GM12891 (cell line): Measurements from ENCODE around the gene LYVE1.

Experiments
- DNase-seq: peaks from one replicate; pipeline ENCODE4 v3.0.0; 2011; ENCODE audit warnings: low spot score; ENCODE audit not compliant: insufficient read length
- FAIRE-seq: peaks from 2 replicates; lab custom pipeline; 2011; peaks lifted over from hg19 to GRCh38; lab: Jason Lieb, UNC
- PAX5 ChIP-seq: IDR thresholded peaks from 2 replicates; pipeline ENCODE4 v1.6.1; 2011; ENCODE audit warnings: low read length, moderate library complexity, mild to moderate bottlenecking; ENCODE audit not compliant: insufficient read depth, severe bottlenecking
- POLR2A ChIP-seq: IDR thresholded peaks from 2 replicates; pipeline ENCODE4 v1.6.1; 2011; ENCODE audit warnings: low read depth, low read length, control low read depth
- POLR2AphosphoS5 ChIP-seq: IDR thresholded peaks from 2 replicates; pipeline ENCODE4 v1.6.1; 2011; ENCODE audit warnings: low read depth, low read length, control low read depth
- POU2F2 ChIP-seq: IDR thresholded peaks from 2 replicates; pipeline ENCODE4 v1.6.1; 2011; ENCODE audit warnings: low read depth, mild to moderate bottlenecking, control low read depth, low read length, moderate library complexity
- SPI1 ChIP-seq: IDR thresholded peaks from 2 replicates; pipeline ENCODE4 v1.6.1; 2011; ENCODE audit warnings: low read depth, low read length, control low read depth
- TAF1 ChIP-seq: IDR thresholded peaks from 2 replicates; pipeline ENCODE4 v1.6.1; 2011; ENCODE audit warnings: low read depth, low read length, control low read depth

LYVE1 gene

DNA sequence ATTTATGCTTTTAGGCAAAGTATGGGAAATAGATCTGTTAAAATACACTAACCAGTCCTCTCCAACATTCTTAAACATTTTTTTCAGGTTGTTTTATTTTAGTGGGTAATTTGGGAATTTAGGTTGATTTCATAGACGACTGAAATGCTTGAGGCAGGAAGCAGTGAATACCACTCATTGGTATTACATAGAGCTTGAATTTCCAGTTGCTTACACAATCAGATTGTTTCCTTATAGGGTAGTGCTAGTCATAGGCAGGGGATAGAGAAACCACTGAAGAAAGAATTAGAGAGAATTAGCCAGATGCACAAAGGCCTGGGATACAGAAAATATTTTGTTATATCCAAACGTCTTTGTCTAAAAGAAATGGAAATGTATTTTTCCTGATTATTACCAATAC is 23.9 kb upstream of the LYVE1 start:
- TF ChIP-seq TAF1: no peak
- no peak for TF ChIP-seq POU2F2
- TF ChIP-seq SPI1: no peak
- no peak for TF ChIP-seq PAX5
- TF ChIP-seq POLR2A: no peak
- no peak for TF ChIP-seq POLR2AphosphoS5
- no peak for DNase-seq
- FAIRE-seq: no peak

- TF ChIP-seq POLR2AphosphoS5 (no peak), PAX5 (no peak), TAF1 (no peak), SPI1 (no peak), POU2F2 (no peak), POLR2A (no peak)
- DNase-seq: no peak
- FAIRE-seq: no peak
Measured at GRCh38 chr11:10591741-10592140, 23.3 kb upstream of the LYVE1 start.

GRCh38 chr11:10590218-10590915 is 21.9 kb upstream of the LYVE1 start:
- no peak for DNase-seq
- no peak for FAIRE-seq
- TF ChIP-seq TAF1: no peak
- TF ChIP-seq PAX5: no peak
- no peak for TF ChIP-seq POU2F2
- no peak for TF ChIP-seq SPI1
- no peak for TF ChIP-seq POLR2A
- TF ChIP-seq POLR2AphosphoS5: no peak

- TF ChIP-seq POLR2AphosphoS5 (no peak), POLR2A (no peak), SPI1 (no peak)
Measured at GRCh38 chr11:10588904-10589303, 20.4 kb upstream of the LYVE1 start.

GRCh38 chr11:10587995-10588394 is 19.5 kb upstream of the LYVE1 start:
- no peak for DNase-seq
- no peak for FAIRE-seq
- no peak for TF ChIP-seq POLR2A
- TF ChIP-seq POU2F2: no peak
- no peak for TF ChIP-seq PAX5
- TF ChIP-seq POLR2AphosphoS5: no peak
- TF ChIP-seq SPI1: no peak
- TF ChIP-seq TAF1: no peak

More at GRCh38 chr11:10588904-10589303, 20.4 kb upstream of the LYVE1 start:
- no peak for DNase-seq
- FAIRE-seq: no peak

DNA sequence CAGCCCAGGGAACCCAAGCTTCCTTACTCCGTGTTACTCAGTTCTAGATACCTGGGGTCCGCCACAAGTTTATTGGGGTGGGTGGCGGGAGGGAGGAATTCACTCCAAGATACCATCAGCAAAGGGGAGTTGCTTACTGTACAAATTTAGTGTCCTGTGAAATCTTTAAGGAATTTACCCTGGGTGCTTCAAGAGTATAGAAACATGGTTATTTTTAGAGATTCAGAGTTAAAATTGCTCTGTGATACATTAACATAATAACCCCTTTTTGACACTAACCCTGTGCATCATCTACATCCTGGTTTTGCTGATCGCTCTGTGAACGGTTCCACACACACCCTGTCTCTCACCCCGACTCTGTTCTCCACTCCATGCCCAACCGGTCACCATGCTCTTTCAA is 18.9 kb upstream of the LYVE1 start:
- no peak for FAIRE-seq
- DNase-seq: no peak
- TF ChIP-seq POU2F2: no peak
- TF ChIP-seq POLR2AphosphoS5: no peak
- no peak for TF ChIP-seq TAF1
- TF ChIP-seq PAX5: no peak
- no peak for TF ChIP-seq POLR2A
- no peak for TF ChIP-seq SPI1

DNA sequence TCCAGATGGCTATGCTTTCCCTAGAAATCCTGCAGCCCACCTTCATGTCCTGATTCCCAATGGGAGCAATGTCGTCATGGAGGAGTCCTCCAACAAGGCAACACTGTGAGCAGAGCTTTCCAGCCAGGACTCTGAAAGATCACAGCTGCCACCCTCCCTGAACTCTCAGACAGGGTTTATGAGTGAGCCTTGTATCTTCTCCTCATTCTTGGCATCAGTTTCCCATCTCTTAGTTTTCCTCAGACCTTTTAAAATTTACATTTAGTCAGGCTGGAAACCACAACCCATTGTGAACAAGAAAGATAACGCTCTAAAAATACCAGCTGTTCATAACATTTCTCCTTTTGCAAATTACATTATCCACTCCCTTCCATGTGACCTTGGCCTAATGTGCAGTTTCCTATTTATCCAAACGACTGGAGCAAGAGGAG is 15.6 kb upstream of the LYVE1 start:
- TF ChIP-seq POLR2AphosphoS5: no peak
- no peak for TF ChIP-seq POU2F2
- no peak for TF ChIP-seq TAF1
- TF ChIP-seq SPI1: no peak
- no peak for TF ChIP-seq POLR2A
- TF ChIP-seq PAX5: no peak
- DNase-seq (no peak), FAIRE-seq (no peak)

- TF ChIP-seq SPI1: no peak
- TF ChIP-seq POU2F2: no peak
- no peak for TF ChIP-seq POLR2AphosphoS5
- no peak for TF ChIP-seq TAF1
- FAIRE-seq: no peak
- no peak for DNase-seq
Measured at GRCh38 chr11:10581481-10582019, 13.1 kb upstream of the LYVE1 start.

GRCh38 chr11:10580623-10581022 is 12.2 kb upstream of the LYVE1 start:
- no peak for FAIRE-seq
- DNase-seq: no peak
- TF ChIP-seq SPI1: no peak
- no peak for TF ChIP-seq POLR2A
- no peak for TF ChIP-seq POLR2AphosphoS5
- TF ChIP-seq POU2F2: no peak
- no peak for TF ChIP-seq PAX5
- TF ChIP-seq TAF1: no peak

GRCh38 chr11:10579700-10580099 is 11.2 kb upstream of the LYVE1 start:
- no peak for DNase-seq
- no peak for TF ChIP-seq SPI1
- TF ChIP-seq POLR2AphosphoS5: no peak

More at GRCh38 chr11:10579700-10580099, 11.2 kb upstream of the LYVE1 start:
- FAIRE-seq: no peak
